Measurements from ENCODE around the gene C6orf141. TPM values are rescaled to one million over a fixed set of nuclear protein-coding genes. Genes with fewer than 3 reads are reported as not detected.

C6orf141 gene
- total and polyA plus RNA-seq, 2 experiments from 2014 or later: 5.2 to 6.4 TPM

GRCh38 chr6:49570474-49571079, 20.1 kb downstream of the C6orf141 start (continued):
- TF ChIP-seq ZNF462 (CRISPR knock-in tag; IDR thresholded peaks at IDR 0.05): no peak

- H4K20me1 ChIP-seq (replicated peaks; ENCODE audit: insufficient read depth): no peaks in the 10 kb centered on the region
- H3K4me3 ChIP-seq: no peak overlapping the region
- no peak overlapping the region for H3K27ac Mint-ChIP-seq
- no peaks in the 10 kb centered on the region for H3F3A ChIP-seq (replicated peaks; ENCODE audit: low read depth)
- no peaks in the 10 kb centered on the region; the same call in 2 of the 3 replicates for H3K9me3 Mint-ChIP-seq
- no peaks in the 10 kb centered on the region for H3K79me2 ChIP-seq (replicated peaks; ENCODE audit: insufficient read depth)
- no peaks in the 10 kb centered on the region for H3K36me3 ChIP-seq (ENCODE audit: insufficient read depth)
- no peaks in the 10 kb centered on the region for H3K27me3 ChIP-seq (ENCODE audit: insufficient read depth)
- TF ChIP-seq NANOG (IDR thresholded peaks at IDR 0.05; ENCODE audit: borderline replicate concordance) (no peak), CTCF (conservative IDR thresholded peaks at IDR 0.05; ENCODE audit: low read depth in 2 of 2) (no peak), ZNF114 (CRISPR knock-in tag; IDR thresholded peaks at IDR 0.05) (no peak), EZH2phosphoT487 (IDR thresholded peaks at IDR 0.05; ENCODE audit: unreplicated experiment) (no peak), CREB1 (CRISPR knock-in tag; IDR thresholded peaks at IDR 0.05; ENCODE audit: low read depth) (no peak), ZNF331 (CRISPR knock-in tag; IDR thresholded peaks at IDR 0.05; ENCODE audit: low read depth) (no peak), EZH2 (IDR thresholded peaks at IDR 0.05; ENCODE audit: low read depth, unreplicated experiment) (no peak), POLR2AphosphoS5 (IDR thresholded peaks at IDR 0.05; ENCODE audit: low read depth) (no peak), STAT1 (IDR thresholded peaks at IDR 0.05; ENCODE audit: unreplicated experiment) (no peak), JUNB (IDR thresholded peaks at IDR 0.05; ENCODE audit: unreplicated experiment) (no peak)
- TF ChIP-seq, protein P1, sequence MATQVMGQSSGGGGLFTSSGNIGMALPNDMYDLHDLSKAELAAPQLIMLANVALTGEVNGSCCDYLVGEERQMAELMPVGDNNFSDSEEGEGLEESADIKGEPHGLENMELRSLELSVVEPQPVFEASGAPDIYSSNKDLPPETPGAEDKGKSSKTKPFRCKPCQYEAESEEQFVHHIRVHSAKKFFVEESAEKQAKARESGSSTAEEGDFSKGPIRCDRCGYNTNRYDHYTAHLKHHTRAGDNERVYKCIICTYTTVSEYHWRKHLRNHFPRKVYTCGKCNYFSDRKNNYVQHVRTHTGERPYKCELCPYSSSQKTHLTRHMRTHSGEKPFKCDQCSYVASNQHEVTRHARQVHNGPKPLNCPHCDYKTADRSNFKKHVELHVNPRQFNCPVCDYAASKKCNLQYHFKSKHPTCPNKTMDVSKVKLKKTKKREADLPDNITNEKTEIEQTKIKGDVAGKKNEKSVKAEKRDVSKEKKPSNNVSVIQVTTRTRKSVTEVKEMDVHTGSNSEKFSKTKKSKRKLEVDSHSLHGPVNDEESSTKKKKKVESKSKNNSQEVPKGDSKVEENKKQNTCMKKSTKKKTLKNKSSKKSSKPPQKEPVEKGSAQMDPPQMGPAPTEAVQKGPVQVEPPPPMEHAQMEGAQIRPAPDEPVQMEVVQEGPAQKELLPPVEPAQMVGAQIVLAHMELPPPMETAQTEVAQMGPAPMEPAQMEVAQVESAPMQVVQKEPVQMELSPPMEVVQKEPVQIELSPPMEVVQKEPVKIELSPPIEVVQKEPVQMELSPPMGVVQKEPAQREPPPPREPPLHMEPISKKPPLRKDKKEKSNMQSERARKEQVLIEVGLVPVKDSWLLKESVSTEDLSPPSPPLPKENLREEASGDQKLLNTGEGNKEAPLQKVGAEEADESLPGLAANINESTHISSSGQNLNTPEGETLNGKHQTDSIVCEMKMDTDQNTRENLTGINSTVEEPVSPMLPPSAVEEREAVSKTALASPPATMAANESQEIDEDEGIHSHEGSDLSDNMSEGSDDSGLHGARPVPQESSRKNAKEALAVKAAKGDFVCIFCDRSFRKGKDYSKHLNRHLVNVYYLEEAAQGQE (IDR thresholded peaks at IDR 0.05; ENCODE audit: unreplicated experiment): no peak
- no peak overlapping the region for H3K27ac ChIP-seq (ENCODE audit: low read depth)
- H2AFZ ChIP-seq: no peak overlapping the region
- DNase-seq (ENCODE audit: low spot score) (no peak), ATAC-seq (no peak)
- H3K27me3 Mint-ChIP-seq (ENCODE audit: insufficient read depth, low read depth, poor library complexity): peaks cover 1% of the 10 kb centered on the region
- no peaks in the 10 kb centered on the region for H3K9me2 ChIP-seq (ENCODE audit: insufficient read depth)
- H3K4me3 Mint-ChIP-seq: no peak overlapping the region
- no peaks in the 10 kb centered on the region for H3K4me1 Mint-ChIP-seq
- no peak overlapping the region for H3K4me2 ChIP-seq
- no peaks in the 10 kb centered on the region for H3K4me1 ChIP-seq (ENCODE audit: insufficient read depth)
- H3K36me3 Mint-ChIP-seq (ENCODE audit: low read depth): no peaks in the 10 kb centered on the region
Measured at GRCh38 chr6:49576618-49577017, 26.1 kb downstream of the C6orf141 start.

Data from GM23338 (cell line).